H1 (cell line): ENCODE data around the gene ATAD5.

Source experiments
- ATF2 ChIP-seq: IDR thresholded peaks from 2 replicates; pipeline ENCODE4 v1.6.1; 2012; ENCODE audit warnings: low read length, inconsistent platforms
- CEBPB ChIP-seq: IDR thresholded peaks from 2 replicates; pipeline ENCODE4 v1.6.1; 2012; ENCODE audit warnings: low read depth, low read length
- CTBP2 ChIP-seq: IDR thresholded peaks from 2 replicates; pipeline ENCODE4 v1.7.0; 2011; ENCODE audit warnings: borderline replicate concordance, mild to moderate bottlenecking, moderate library complexity, mixed read lengths, low read length; ENCODE audit not compliant: insufficient read depth, insufficient read length
- EP300 ChIP-seq, 2 experiments: IDR thresholded peaks; 1 replicate in 1 of 2; 2 replicates in 1 of 2; pipeline ENCODE4 v1.6.1; 2011 to 2012; ENCODE audit warnings: low read depth in 2 of 2, low read length in 2 of 2, mild to moderate bottlenecking in 2 of 2, borderline replicate concordance in 1 of 2, inconsistent platforms in 1 of 2, moderate library complexity in 1 of 2
- JUN ChIP-seq: IDR thresholded peaks from 2 replicates; pipeline ENCODE4 v1.6.1; 2011; ENCODE audit warnings: low read depth, mild to moderate bottlenecking, improper control_type of control experiment, low read length
- POLR2A ChIP-seq, 2 experiments: IDR thresholded peaks; 1 replicate in 1 of 2; 2 replicates in 1 of 2; pipeline ENCODE4 v1.6.1; 2011; ENCODE audit warnings: low read depth in 2 of 2, low read length in 2 of 2, mild to moderate bottlenecking in 2 of 2; ENCODE audit errors: control extremely low read depth in 1 of 2
- POLR2AphosphoS5 ChIP-seq: IDR thresholded peaks from 2 replicates; pipeline ENCODE4 v1.6.1; 2011; ENCODE audit warnings: low read depth, low read length
- SAP30 ChIP-seq: fragments of 300-600 bp; sonication (generic); IDR thresholded peaks from 2 replicates; pipeline ENCODE4 v1.7.1; 2012; ENCODE audit warnings: low read length, moderate library complexity, mild to moderate bottlenecking, inconsistent platforms; ENCODE audit not compliant: insufficient read depth, insufficient replicate concordance

DNA sequence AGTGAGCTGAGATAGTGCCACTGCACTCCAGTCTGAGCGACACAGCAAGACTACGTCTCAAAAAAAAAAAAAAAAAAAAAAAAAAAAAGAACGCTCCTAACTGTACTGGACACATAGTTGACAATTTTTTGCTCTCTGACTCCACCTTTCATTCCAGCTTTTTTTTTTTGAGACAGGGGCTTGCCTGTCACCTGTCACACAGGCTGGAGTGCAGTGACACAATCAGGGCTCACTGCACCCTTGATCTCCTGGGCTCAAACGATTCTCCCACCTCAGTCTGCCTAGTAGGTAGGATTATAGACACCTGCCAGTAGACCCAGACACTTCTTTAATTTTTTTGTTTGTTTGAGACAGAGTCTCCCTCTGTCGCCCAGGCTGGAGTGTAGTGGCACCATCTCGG, 4.7 kb upstream of the ATAD5 start:
- TF ChIP-seq ATF2 (no peak), POLR2A (IDR thresholded peaks at IDR 0.05; ENCODE audit: control extremely low read depth in 1 of 2, low read depth in 2 of 2, low read length in 2 of 2) (no peak), SAP30 (no peak), EP300 (IDR thresholded peaks at IDR 0.05; ENCODE audit: borderline replicate concordance in 1 of 2, low read depth in 2 of 2, low read length in 2 of 2) (no peak), POLR2AphosphoS5 (no peak), CEBPB (no peak), JUN (no peak), CTBP2 (no peak)
